Colonic mucosa (tissue), 4 donors: ENCODE measurements around the gene PFKL. TPM values are rescaled to one million over a fixed set of nuclear protein-coding genes. Genes with fewer than 3 reads are reported as not detected.

Source experiments
- DNase-seq: peaks from one replicate; pipeline ENCODE4 v3.0.0-alpha.2; 2020
- H3K27ac ChIP-seq: fragments of 200-600 bp; one replicate; pipeline ENCODE4 v1.8.0; 2021
- H3K27me3 ChIP-seq: fragments of 200-600 bp; one replicate; pipeline ENCODE4 v1.8.0; 2021
- H3K36me3 ChIP-seq: fragments of 200-600 bp; one replicate; pipeline ENCODE4 v1.8.0; 2021
- H3K4me1 ChIP-seq: fragments of 200-600 bp; one replicate; pipeline ENCODE4 v1.8.0; 2021; ENCODE audit warnings: mild to moderate bottlenecking
- H3K4me3 ChIP-seq: fragments of 200-600 bp; one replicate; pipeline ENCODE4 v1.8.0; 2021
- H3K9ac ChIP-seq, 2 donors: one replicate each; pipeline ENCODE4 v1.7.0; 2013; ENCODE audit warnings: control low read depth in 2 of 2, low read depth in 2 of 2, low read length in 2 of 2
- H3K9me3 ChIP-seq: fragments of 200-600 bp; one replicate; pipeline ENCODE4 v1.8.0; 2021
- CTCF ChIP-seq: fragments of 200-600 bp; IDR thresholded peaks from one replicate; pipeline ENCODE4 v1.8.0; 2022; ENCODE audit warnings: antibody characterized with exemption, mild to moderate bottlenecking
- intact Hi-C: fragments of 100-400 bp; cut with DNase I; formaldehyde crosslinking; loops from one replicate; pipeline ENCODE4 v1.14.1; 2022
- total RNA-seq, 2 donors: library from RNA; stranded (reverse); fragmentation: NEBNext Ultra II Directional in 1 of 2; extraction: Animal tissue kit (Norgen Biotek cat#: 25700) in 1 of 2; gene quantifications; one replicate each; pipeline ENCODE4 v1.2.1, GENCODE V29; 2021
- donor health status: healthy.
- donor health status: DM: no; HTN: no; CAD: no.
- donor health status: DM: no; HTN: no; CAD: no.

PFKL gene
- total RNA-seq, 2 donors from 2014 or later = 300 to 332 TPM

GRCh38 chr21:44263768-44264167 is 36.1 kb upstream of the PFKL start:
- no peak for TF ChIP-seq CTCF
- H3K27me3 ChIP-seq = no peaks in the 10 kb centered on the region
- no peak for DNase-seq

GRCh38 chr21:44265734-44266270 is 34.1 kb upstream of the PFKL start:
- Histone ChIP-seq H3K9me3 (no peaks in the 10 kb centered on the region), H3K4me1 (no peaks in the 10 kb centered on the region), H3K36me3 (no peaks in the 10 kb centered on the region), H3K4me3 (no peak overlapping the region), H3K27me3 (no peaks in the 10 kb centered on the region), H3K9ac (no peak overlapping the region), H3K27ac (no peak overlapping the region)
- no peak for TF ChIP-seq CTCF
- no peak for DNase-seq
- intact Hi-C loops = no loop called here

More at GRCh38 chr21:44263768-44264167, 36.1 kb upstream of the PFKL start:
- H3K27ac ChIP-seq = no peak overlapping the region
- H3K9me3 ChIP-seq = no peaks in the 10 kb centered on the region
- H3K36me3 ChIP-seq = no peaks in the 10 kb centered on the region
- intact Hi-C loops = no loop called here
- H3K4me1 ChIP-seq = no peaks in the 10 kb centered on the region
- H3K9ac ChIP-seq = no peak overlapping the region
- H3K4me3 ChIP-seq = no peak overlapping the region

- no peaks in the 10 kb centered on the region for H3K9me3 ChIP-seq
- no peak overlapping the region for H3K9ac ChIP-seq
- no peak for DNase-seq
- intact Hi-C loops = no loop called here
- no peaks in the 10 kb centered on the region for H3K27me3 ChIP-seq
- no peaks in the 10 kb centered on the region for H3K36me3 ChIP-seq
- H3K4me3 ChIP-seq = no peak overlapping the region
- H3K4me1 ChIP-seq = no peaks in the 10 kb centered on the region
- no peak overlapping the region for H3K27ac ChIP-seq
- no peak for TF ChIP-seq CTCF
Measured at GRCh38 chr21:44267655-44268142, 32.2 kb upstream of the PFKL start.

- Histone ChIP-seq H3K9ac (no peak overlapping the region), H3K27ac (no peak overlapping the region), H3K36me3 (no peaks in the 10 kb centered on the region), H3K4me3 (no peak overlapping the region), H3K4me1 (no peaks in the 10 kb centered on the region), H3K27me3 (no peaks in the 10 kb centered on the region), H3K9me3 (no peaks in the 10 kb centered on the region)
- TF ChIP-seq CTCF = no peak
- intact Hi-C loops = no loop called here
- DNase-seq = no peak
Measured at GRCh38 chr21:44269090-44269489, 30.8 kb upstream of the PFKL start.

- intact Hi-C loops = no loop called here
Measured at GRCh38 chr21:44271558-44272283, 28.1 kb upstream of the PFKL start.

More at GRCh38 chr21:44271558-44272283, 28.1 kb upstream of the PFKL start:
- Histone ChIP-seq H3K27ac (no peak overlapping the region), H3K4me1 (no peaks in the 10 kb centered on the region), H3K27me3 (no peaks in the 10 kb centered on the region), H3K9ac (no peak overlapping the region), H3K4me3 (no peak overlapping the region), H3K9me3 (no peaks in the 10 kb centered on the region), H3K36me3 (no peaks in the 10 kb centered on the region)
- no peak for TF ChIP-seq CTCF
- no peak for DNase-seq
